ENCODE results near the gene MTARC1. TPM values are rescaled to one million over a fixed set of nuclear protein-coding genes. Genes with fewer than 3 reads are reported as not detected.

MTARC1 gene
- total and polyA plus RNA-seq, 2 donors (not counting 1 experiment from before 2014, with no cell fraction given) = 0.49 to 2.9 TPM

GRCh38 chr1:220827445-220828178 is 40.9 kb downstream of the MTARC1 start:
- H3K4me1 ChIP-seq (ENCODE audit: control insufficient read depth in 2 of 2, insufficient read depth in 2 of 2, low read length in 2 of 2) = no peaks in the 10 kb centered on the region
- H3K27me3 ChIP-seq (replicated peaks in 1 of 4; ENCODE audit: control extremely low read depth in 1 of 4, control insufficient read depth in 3 of 4, insufficient read depth in 4 of 4, low read length in 3 of 4) = peaks cover 0 to 3% (median 0%) of the 10 kb centered on the region in 4 experiments
- Mint-ChIP-seq H3K27ac (no peak overlapping the region), H3K4me1 (no peaks in the 10 kb centered on the region), H3K9me3 (ENCODE audit: insufficient read depth) (no peaks in the 10 kb centered on the region), H3K4me3 (no peak overlapping the region), H3K27me3 (peaks cover 19% of the 10 kb centered on the region)
- ChIA-PET POLR2A (no interaction called here), CTCF (no interaction called here)
- H3K9me3 ChIP-seq (ENCODE audit: control extremely low read depth in 1 of 3, control insufficient read depth in 2 of 3, insufficient read depth in 1 of 3, low read length in 2 of 3) = no peaks in the 10 kb centered on the region
- H2AFZ ChIP-seq (ENCODE audit: insufficient read depth, low read depth, low read length, poor library complexity, severe bottlenecking) = no peak overlapping the region
- no peak for ATAC-seq (ENCODE audit: low read depth)
- no peak overlapping the region for H3K4me3 ChIP-seq (ENCODE audit: control extremely low read depth in 1 of 5, extremely low read depth in 1 of 5, insufficient read depth in 1 of 5, low read depth in 2 of 5, low read length in 4 of 5)
- no peak overlapping the region for H3K9ac ChIP-seq (ENCODE audit: low read length)
- WGBS (ENCODE audit: insufficient coverage) = 90% methylated on average over 2 of the region's 4 CpGs
- no peaks in the 10 kb centered on the region for H4K20me1 ChIP-seq (ENCODE audit: control insufficient read depth, insufficient read depth, low read length, poor library complexity, severe bottlenecking)
- no peak for DNase-seq
- TF ChIP-seq CTCF (IDR thresholded peaks at IDR 0.05) = no peak
- TF ChIP-seq EZH2 (IDR thresholded peaks at IDR 0.05; ENCODE audit: borderline replicate concordance, insufficient read depth, low read depth, low read length, poor library complexity, severe bottlenecking) = no peak
- no peak overlapping the region for H3K4me2 ChIP-seq (replicated peaks; ENCODE audit: low read depth, low read length, poor library complexity, severe bottlenecking)
- no peaks in the 10 kb centered on the region for H3K79me2 ChIP-seq (ENCODE audit: control insufficient read depth, insufficient read depth, low read length)
- no peaks in the 10 kb centered on the region for H3K36me3 ChIP-seq (replicated peaks in 1 of 2; ENCODE audit: control extremely low read depth in 1 of 2, control insufficient read depth in 1 of 2, extremely low read depth in 1 of 2, insufficient read depth in 2 of 2, low read length in 1 of 2)
- H3K27ac ChIP-seq (ENCODE audit: low read length in 2 of 2) = no peak overlapping the region
- intact Hi-C loops (cut with micrococcal nuclease) = no loop called here

- ChIA-PET CTCF (no interaction called here), POLR2A (no interaction called here)
- Mint-ChIP-seq H3K4me1 (no peaks in the 10 kb centered on the region), H3K27me3 (peaks cover 15% of the 10 kb centered on the region), H3K27ac (no peak overlapping the region), H3K4me3 (no peak overlapping the region), H3K9me3 (ENCODE audit: insufficient read depth) (no peaks in the 10 kb centered on the region)
- H3K4me1 ChIP-seq (ENCODE audit: control insufficient read depth in 2 of 2, insufficient read depth in 2 of 2, low read length in 2 of 2) = no peaks in the 10 kb centered on the region
- WGBS (ENCODE audit: insufficient coverage) = 92% methylated on average over 3 of the region's 4 CpGs
- no peak overlapping the region for H3K4me2 ChIP-seq (replicated peaks; ENCODE audit: low read depth, low read length, poor library complexity, severe bottlenecking)
- H3K79me2 ChIP-seq (ENCODE audit: control insufficient read depth, insufficient read depth, low read length) = no peaks in the 10 kb centered on the region
- no peak overlapping the region for H3K9ac ChIP-seq (ENCODE audit: low read length)
- ATAC-seq (ENCODE audit: low read depth) (no peak), DNase-seq (no peak)
- H3K27ac ChIP-seq (ENCODE audit: low read length in 2 of 2) = no peak overlapping the region
- H4K20me1 ChIP-seq (ENCODE audit: control insufficient read depth, insufficient read depth, low read length, poor library complexity, severe bottlenecking) = no peaks in the 10 kb centered on the region
- H3K4me3 ChIP-seq (ENCODE audit: control extremely low read depth in 1 of 5, extremely low read depth in 1 of 5, insufficient read depth in 1 of 5, low read depth in 2 of 5, low read length in 4 of 5) = no peak overlapping the region
- H3K9me3 ChIP-seq (ENCODE audit: control extremely low read depth in 1 of 3, control insufficient read depth in 2 of 3, insufficient read depth in 1 of 3, low read length in 2 of 3) = no peaks in the 10 kb centered on the region
- TF ChIP-seq CTCF (IDR thresholded peaks at IDR 0.05) (no peak), EZH2 (IDR thresholded peaks at IDR 0.05; ENCODE audit: borderline replicate concordance, insufficient read depth, low read depth, low read length, poor library complexity, severe bottlenecking) (no peak)
- peaks cover 0 to 3% (median 0%) of the 10 kb centered on the region in 4 experiments for H3K27me3 ChIP-seq (replicated peaks in 1 of 4; ENCODE audit: control extremely low read depth in 1 of 4, control insufficient read depth in 3 of 4, insufficient read depth in 4 of 4, low read length in 3 of 4)
- no peaks in the 10 kb centered on the region for H3K36me3 ChIP-seq (replicated peaks in 1 of 2; ENCODE audit: control extremely low read depth in 1 of 2, control insufficient read depth in 1 of 2, extremely low read depth in 1 of 2, insufficient read depth in 2 of 2, low read length in 1 of 2)
- H2AFZ ChIP-seq (ENCODE audit: insufficient read depth, low read depth, low read length, poor library complexity, severe bottlenecking) = no peak overlapping the region
- intact Hi-C loops (cut with micrococcal nuclease) = no loop called here
Measured at GRCh38 chr1:220828179-220828490, 41.4 kb downstream of the MTARC1 start.

Measured in B cell (primary cell).